SK-N-SH treated with all-trans-retinoic acid at 6 μM for 48 hours (cell line): ENCODE measurements around the gene OVOL2.

Experiments
- ATAC-seq: fragments of 200-7000 bp; cut with Tn5 transposase; 3 replicates; pipeline ENCODE4 v1.9.1; 2020; ENCODE audit warnings: mild to moderate bottlenecking, moderate library complexity
- ARNTL ChIP-seq: fragments of 450-650 bp; formaldehyde crosslinking; IDR thresholded peaks from 2 replicates; pipeline ENCODE4 v1.5.0; 2020; ENCODE audit warnings: low read depth, mild to moderate bottlenecking, moderate library complexity, borderline replicate concordance
- BACH2 ChIP-seq: fragments of 250-450 bp; sonication (Bioruptor Pico); IDR thresholded peaks from 2 replicates; pipeline ENCODE4 v1.9.0; 2021; ENCODE audit warnings: mild to moderate bottlenecking, borderline replicate concordance
- CSDC2 ChIP-seq: fragments of 250-450 bp; sonication (Bioruptor Pico); IDR thresholded peaks from 2 replicates; pipeline ENCODE4 v1.5.0; 2020; ENCODE audit warnings: mild to moderate bottlenecking, moderate library complexity
- CSRNP3 ChIP-seq: fragments of 250-450 bp; sonication (Bioruptor Pico); IDR thresholded peaks from 2 replicates; pipeline ENCODE4 v1.5.1; 2021; ENCODE audit warnings: mild to moderate bottlenecking, moderate library complexity
- ESRRG ChIP-seq: fragments of 250-450 bp; sonication (Bioruptor Pico); IDR thresholded peaks from 2 replicates; pipeline ENCODE4 v1.6.1; 2021; ENCODE audit warnings: mild to moderate bottlenecking
- GLIS3 ChIP-seq: fragments of 250-450 bp; sonication (Bioruptor Pico); IDR thresholded peaks from 2 replicates; pipeline ENCODE4 v1.5.0; 2020; ENCODE audit warnings: mild to moderate bottlenecking, moderate library complexity
- ISL1 ChIP-seq: fragments of 250-450 bp; sonication (Bioruptor Pico); IDR thresholded peaks from 2 replicates; pipeline ENCODE4 v2.1.2; 2022; ENCODE audit warnings: mild to moderate bottlenecking, moderate library complexity
- POU6F1 ChIP-seq: fragments of 250-450 bp; sonication (Bioruptor Pico); IDR thresholded peaks from 2 replicates; pipeline ENCODE4 v1.8.0; 2021; ENCODE audit warnings: low read depth, mild to moderate bottlenecking, moderate library complexity, borderline replicate concordance
- PPARA ChIP-seq: fragments of 250-450 bp; sonication (Bioruptor Pico); IDR thresholded peaks from 2 replicates; pipeline ENCODE4 v1.5.0; 2020; ENCODE audit warnings: mild to moderate bottlenecking, borderline replicate concordance
- RARB ChIP-seq: fragments of 250-450 bp; sonication (Bioruptor Pico); IDR thresholded peaks from 2 replicates; pipeline ENCODE4 v1.8.0; 2021; ENCODE audit warnings: mild to moderate bottlenecking, moderate library complexity
- TCF4 ChIP-seq: fragments of 250-450 bp; sonication (Bioruptor Pico); IDR thresholded peaks from 2 replicates; pipeline ENCODE4 v1.8.0; 2021; ENCODE audit warnings: mild to moderate bottlenecking, moderate library complexity, borderline replicate concordance
- ZC3H10 ChIP-seq: fragments of 250-450 bp; sonication (Bioruptor Pico); IDR thresholded peaks from 2 replicates; pipeline ENCODE4 v1.5.1; 2021; ENCODE audit warnings: mild to moderate bottlenecking, moderate library complexity
- ZFP3 ChIP-seq: fragments of 250-450 bp; sonication (Bioruptor Pico); IDR thresholded peaks from 2 replicates; pipeline ENCODE4 v1.5.0; 2020; ENCODE audit warnings: mild to moderate bottlenecking, moderate library complexity
- ZFP30 ChIP-seq: fragments of 450-650 bp; formaldehyde crosslinking; IDR thresholded peaks from 2 replicates; pipeline ENCODE4 v1.5.0; 2022; ENCODE audit warnings: mild to moderate bottlenecking, moderate library complexity
- ZNF565 ChIP-seq: fragments of 450-650 bp; formaldehyde crosslinking; conservative IDR thresholded peaks from 2 replicates; pipeline ENCODE4 v1.5.0; 2020; ENCODE audit warnings: low read depth, mild to moderate bottlenecking, moderate library complexity
- ZNF70 ChIP-seq: fragments of 450-650 bp; formaldehyde crosslinking; IDR thresholded peaks from 2 replicates; pipeline ENCODE4 v1.5.0; 2020; ENCODE audit warnings: mild to moderate bottlenecking, moderate library complexity
- ZNF8 ChIP-seq: fragments of 450-650 bp; formaldehyde crosslinking; IDR thresholded peaks from 2 replicates; pipeline ENCODE4 v1.5.0; 2020; ENCODE audit warnings: mild to moderate bottlenecking, moderate library complexity
- TF ChIP-seq, protein P1 (sequence below): fragments of 250-450 bp; sonication (Bioruptor Pico); IDR thresholded peaks from 2 replicates; pipeline ENCODE4 v1.5.0; 2020; ENCODE audit warnings: mild to moderate bottlenecking, moderate library complexity
- TF ChIP-seq, protein P2 (sequence below): fragments of 250-450 bp; sonication (Bioruptor Pico); IDR thresholded peaks from 2 replicates; pipeline ENCODE4 v1.8.0; 2020; ENCODE audit warnings: mild to moderate bottlenecking, moderate library complexity, borderline replicate concordance

The OVOL2 gene

GRCh38 chr20:18014411-18014810, 43.3 kb downstream of the OVOL2 start:
- ATAC-seq, result no peak

DNA sequence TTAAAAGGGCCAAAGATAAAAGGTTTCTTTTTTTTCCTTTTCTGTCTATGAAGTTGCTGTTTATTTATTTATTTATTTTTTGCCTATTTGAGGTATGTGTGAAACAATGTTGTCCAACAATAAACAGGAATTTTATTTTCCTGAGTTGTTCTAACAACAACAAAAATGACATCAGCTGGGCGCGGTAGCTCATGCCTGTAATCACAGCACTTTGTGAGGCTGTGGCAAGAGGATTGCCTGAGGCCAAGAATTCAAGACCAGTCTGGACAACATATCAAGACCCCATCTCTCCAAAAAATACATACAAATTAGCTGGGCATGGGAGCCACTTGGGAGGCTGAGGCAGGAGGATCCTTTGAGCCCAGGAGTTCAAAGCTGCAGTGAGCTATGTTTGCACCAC, 44.8 kb downstream of the OVOL2 start:
- no peak for ATAC-seq
- TF ChIP-seq RARB, result no peak
- TF ChIP-seq ESRRG (CRISPR knock-in tag), result no peak
- no peak for TF ChIP-seq BACH2 (CRISPR knock-in tag)
- TF ChIP-seq ZC3H10, result no peak
- no peak for TF ChIP-seq ZNF8 (CRISPR knock-in tag)
- TF ChIP-seq GLIS3, result no peak
- TF ChIP-seq, protein P1, sequence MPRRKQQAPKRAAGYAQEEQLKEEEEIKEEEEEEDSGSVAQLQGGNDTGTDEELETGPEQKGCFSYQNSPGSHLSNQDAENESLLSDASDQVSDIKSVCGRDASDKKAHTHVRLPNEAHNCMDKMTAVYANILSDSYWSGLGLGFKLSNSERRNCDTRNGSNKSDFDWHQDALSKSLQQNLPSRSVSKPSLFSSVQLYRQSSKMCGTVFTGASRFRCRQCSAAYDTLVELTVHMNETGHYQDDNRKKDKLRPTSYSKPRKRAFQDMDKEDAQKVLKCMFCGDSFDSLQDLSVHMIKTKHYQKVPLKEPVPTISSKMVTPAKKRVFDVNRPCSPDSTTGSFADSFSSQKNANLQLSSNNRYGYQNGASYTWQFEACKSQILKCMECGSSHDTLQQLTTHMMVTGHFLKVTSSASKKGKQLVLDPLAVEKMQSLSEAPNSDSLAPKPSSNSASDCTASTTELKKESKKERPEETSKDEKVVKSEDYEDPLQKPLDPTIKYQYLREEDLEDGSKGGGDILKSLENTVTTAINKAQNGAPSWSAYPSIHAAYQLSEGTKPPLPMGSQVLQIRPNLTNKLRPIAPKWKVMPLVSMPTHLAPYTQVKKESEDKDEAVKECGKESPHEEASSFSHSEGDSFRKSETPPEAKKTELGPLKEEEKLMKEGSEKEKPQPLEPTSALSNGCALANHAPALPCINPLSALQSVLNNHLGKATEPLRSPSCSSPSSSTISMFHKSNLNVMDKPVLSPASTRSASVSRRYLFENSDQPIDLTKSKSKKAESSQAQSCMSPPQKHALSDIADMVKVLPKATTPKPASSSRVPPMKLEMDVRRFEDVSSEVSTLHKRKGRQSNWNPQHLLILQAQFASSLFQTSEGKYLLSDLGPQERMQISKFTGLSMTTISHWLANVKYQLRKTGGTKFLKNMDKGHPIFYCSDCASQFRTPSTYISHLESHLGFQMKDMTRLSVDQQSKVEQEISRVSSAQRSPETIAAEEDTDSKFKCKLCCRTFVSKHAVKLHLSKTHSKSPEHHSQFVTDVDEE (CRISPR knock-in tag), result no peak
- no peak for TF ChIP-seq ZFP30 (CRISPR knock-in tag)
- TF ChIP-seq ZNF565, result no peak
- no peak for TF ChIP-seq POU6F1
- no peak for TF ChIP-seq ARNTL (CRISPR knock-in tag)
- no peak for TF ChIP-seq CSRNP3 (CRISPR knock-in tag)
- TF ChIP-seq, protein P2, sequence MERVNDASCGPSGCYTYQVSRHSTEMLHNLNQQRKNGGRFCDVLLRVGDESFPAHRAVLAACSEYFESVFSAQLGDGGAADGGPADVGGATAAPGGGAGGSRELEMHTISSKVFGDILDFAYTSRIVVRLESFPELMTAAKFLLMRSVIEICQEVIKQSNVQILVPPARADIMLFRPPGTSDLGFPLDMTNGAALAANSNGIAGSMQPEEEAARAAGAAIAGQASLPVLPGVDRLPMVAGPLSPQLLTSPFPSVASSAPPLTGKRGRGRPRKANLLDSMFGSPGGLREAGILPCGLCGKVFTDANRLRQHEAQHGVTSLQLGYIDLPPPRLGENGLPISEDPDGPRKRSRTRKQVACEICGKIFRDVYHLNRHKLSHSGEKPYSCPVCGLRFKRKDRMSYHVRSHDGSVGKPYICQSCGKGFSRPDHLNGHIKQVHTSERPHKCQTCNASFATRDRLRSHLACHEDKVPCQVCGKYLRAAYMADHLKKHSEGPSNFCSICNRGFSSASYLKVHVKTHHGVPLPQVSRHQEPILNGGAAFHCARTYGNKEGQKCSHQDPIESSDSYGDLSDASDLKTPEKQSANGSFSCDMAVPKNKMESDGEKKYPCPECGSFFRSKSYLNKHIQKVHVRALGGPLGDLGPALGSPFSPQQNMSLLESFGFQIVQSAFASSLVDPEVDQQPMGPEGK (CRISPR knock-in tag), result no peak
- TF ChIP-seq ISL1 (CRISPR knock-in tag), result no peak
- no peak for TF ChIP-seq PPARA (CRISPR knock-in tag)
- TF ChIP-seq TCF4 (CRISPR knock-in tag), result no peak
- TF ChIP-seq CSDC2, result no peak

More at GRCh38 chr20:18014411-18014810, 43.3 kb downstream of the OVOL2 start:
- TF ChIP-seq GLIS3, result no peak
- no peak for TF ChIP-seq CSDC2
- no peak for TF ChIP-seq ZC3H10
- TF ChIP-seq ZFP30 (CRISPR knock-in tag), result no peak
- no peak for TF ChIP-seq POU6F1
- TF ChIP-seq PPARA (CRISPR knock-in tag), result no peak
- TF ChIP-seq BACH2 (CRISPR knock-in tag), result no peak
- no peak for TF ChIP-seq ZNF70 (CRISPR knock-in tag)
- TF ChIP-seq, protein P2 (CRISPR knock-in tag), result no peak
- TF ChIP-seq ZFP3 (CRISPR knock-in tag), result no peak
- TF ChIP-seq ZNF8 (CRISPR knock-in tag), result no peak
- no peak for TF ChIP-seq ZNF565
